Fibroblast of skin of right quadriceps (primary cell): ENCODE data around the gene GALNT1.
A peak's percentile ranks its signal among the peaks of the same experiment; 100 is the strongest.
"Not testable (repeated sequence)": the region's sequence is repeated elsewhere in the genome, so short reads cannot be mapped to it uniquely, and the experiment has no call there.

Source experiments
- DNase-seq: peaks from one replicate; pipeline ENCODE4 v3.0.0-alpha.2; 2013

GALNT1 gene

GRCh38 chr18:35581546-35581897 lies at the start of gene GALNT1:
TSS of gene GALNT1 (plus strand) at chr18:35581740. CDS start at chr18:35654663, 72,923 bp downstream.
- DNase-seq: peak; percentile 20

GRCh38 chr18:35533916-35534405 lies 47.6 kb upstream of the GALNT1 start:
- DNase-seq: no peak

DNA sequence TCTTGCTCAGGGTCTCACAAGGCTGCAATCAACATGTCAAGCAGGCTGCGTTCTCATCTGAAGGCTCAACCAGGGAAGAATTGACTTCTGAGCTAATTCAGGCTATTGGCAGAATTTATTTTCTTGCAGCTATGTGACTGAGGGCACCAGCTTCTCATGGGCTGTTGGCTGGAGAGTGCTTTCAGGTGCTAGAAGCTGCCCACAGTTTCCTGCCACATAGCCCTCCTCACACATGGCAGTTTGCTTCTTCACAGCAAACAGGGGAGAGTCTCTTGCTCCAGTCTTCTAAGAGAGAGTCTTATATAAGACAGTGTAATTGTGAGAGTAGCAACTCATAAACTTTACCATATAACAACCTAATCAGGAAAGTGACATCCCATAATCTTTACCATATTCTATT lies 46.2 kb upstream of the GALNT1 start:
- no peak for DNase-seq

GRCh38 chr18:35542356-35542755 lies 39.2 kb upstream of the GALNT1 start:
- no peak for DNase-seq

GRCh38 chr18:35547008-35547605 lies 34.4 kb upstream of the GALNT1 start:
- no peak for DNase-seq

- no peak for DNase-seq
Observed at GRCh38 chr18:35549564-35549963, 32.0 kb upstream of the GALNT1 start.

DNA sequence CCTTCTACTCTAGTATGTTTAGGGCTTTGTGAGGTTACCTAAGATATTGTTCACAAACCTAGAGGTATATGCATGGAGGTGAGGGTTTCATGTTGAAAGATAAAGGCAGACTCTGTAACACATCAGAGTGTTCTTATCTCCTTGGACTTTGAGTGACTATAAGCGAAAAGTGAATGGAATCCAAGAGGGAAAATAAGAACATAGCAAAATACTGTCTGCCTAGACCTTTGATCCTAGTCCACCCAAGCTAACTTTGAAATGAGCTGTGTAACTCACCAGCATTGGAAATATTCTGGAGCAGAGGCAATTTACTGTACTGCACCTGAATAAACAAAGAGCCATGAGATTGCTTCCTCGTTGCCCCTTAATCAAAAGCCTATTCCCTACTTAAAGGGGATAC lies 28.2 kb upstream of the GALNT1 start:
- no peak for DNase-seq

DNA sequence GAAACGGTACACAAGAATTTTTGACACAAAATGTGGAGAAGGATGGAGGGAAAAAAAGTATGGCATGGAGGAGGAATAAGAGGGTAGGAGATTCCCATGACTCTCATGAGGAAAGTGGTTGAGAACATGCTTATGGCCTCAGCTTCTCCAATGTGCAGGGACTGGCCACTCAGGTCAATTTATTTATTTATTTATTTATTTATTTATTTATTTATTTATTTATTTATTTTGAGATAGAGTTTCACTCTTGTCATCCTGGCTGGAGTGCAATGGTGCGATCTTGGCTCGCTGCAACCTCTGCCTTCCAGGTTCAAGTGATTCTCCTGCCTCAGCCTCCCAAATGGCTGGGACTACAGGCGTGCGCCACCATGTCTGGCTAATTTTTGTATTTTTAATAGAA lies 26.0 kb upstream of the GALNT1 start:
- DNase-seq: not testable (repeated sequence)

DNA sequence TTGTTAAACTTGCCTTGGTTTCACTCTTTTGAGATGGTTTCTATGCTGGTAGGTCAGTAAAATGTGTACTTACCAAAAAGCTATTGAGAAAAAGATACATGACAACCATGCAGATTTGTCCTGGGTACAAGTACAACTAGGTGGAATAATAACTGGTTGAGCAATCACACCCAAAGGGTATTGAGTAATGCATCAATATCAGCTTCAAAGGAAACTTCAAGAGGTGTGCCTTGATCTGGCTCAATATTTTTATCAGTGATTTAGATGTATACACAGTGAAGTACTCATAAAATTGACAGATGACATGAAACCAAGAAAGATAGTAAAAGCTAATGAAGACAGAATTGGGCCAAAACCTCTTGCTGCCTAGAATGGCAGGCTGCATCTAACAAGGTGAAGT lies 21.7 kb upstream of the GALNT1 start:
- no peak for DNase-seq

DNA sequence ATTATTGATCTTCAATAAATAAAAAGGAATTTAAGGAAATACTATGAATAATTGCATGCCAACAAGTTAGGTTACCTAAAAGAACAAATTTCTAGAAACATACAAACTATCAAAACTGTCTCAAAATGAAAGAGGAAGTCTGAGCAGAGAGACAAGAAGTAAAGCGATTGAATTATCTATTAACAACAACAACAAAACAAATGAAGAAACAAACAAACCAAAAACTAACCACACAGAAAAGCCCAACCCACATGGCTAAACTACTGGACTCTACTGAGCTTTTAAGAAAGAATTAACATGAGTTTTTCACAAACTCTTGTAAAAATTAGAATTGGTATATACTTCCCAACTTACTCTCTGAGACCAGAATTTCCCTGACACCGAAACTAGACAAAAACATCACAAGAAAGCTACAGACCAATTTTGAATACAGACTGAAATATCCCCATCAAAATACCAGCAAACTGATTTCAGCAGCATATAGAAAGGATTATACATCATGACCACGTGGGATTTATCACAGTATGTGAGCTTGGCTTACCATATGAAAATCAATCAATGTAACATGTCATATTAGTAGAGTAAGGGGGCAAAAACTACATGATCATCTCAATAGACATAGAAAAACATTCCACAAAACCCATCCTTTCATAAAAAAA lies 16.6 kb upstream of the GALNT1 start:
- DNase-seq: no peak

DNA sequence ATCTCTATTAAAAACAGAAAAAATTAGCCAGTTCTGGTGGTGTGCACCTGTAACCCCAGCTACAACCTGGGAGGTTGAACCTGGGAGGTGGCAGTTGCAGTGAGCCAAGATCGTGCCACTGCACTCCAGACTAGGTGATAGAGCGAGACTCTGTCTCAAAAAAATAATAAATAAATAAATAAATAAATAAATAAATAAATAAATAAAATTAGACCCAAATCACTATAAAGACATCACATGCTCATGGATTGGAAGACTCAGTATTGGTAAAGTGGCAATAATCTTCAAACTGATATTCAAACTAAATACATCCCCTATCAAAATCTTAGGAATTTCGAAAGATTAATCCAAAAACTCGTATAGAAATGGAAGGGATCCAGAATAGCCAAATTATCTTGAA lies 15.5 kb upstream of the GALNT1 start:
- DNase-seq: no peak

DNA sequence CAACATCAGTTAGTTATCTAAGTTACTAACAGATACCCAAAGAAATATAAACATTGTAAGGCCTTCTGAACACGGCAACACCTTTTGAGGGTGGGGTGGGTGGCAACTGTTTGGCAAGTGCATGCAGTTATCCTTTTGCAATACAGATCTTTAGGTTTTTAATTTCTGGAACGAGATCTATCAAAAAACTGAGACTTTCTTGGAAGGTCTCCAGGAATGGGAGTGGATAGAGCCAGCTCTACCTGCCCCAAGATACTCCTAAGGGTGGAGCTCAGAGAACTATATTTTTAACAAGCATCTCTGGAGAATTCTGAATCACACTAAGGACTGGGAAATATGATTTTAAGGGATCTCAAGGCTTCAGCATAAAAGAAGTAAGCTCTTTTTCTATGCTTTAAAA lies 11.4 kb upstream of the GALNT1 start:
- no peak for DNase-seq

GRCh38 chr18:35571138-35571537 lies 10.4 kb upstream of the GALNT1 start:
- DNase-seq: no peak

- no peak for DNase-seq
Observed at GRCh38 chr18:35572644-35573043, 8.9 kb upstream of the GALNT1 start.

GRCh38 chr18:35573531-35573930 lies 8.0 kb upstream of the GALNT1 start:
- DNase-seq: no peak

GRCh38 chr18:35576240-35576845 lies 5.2 kb upstream of the GALNT1 start:
- DNase-seq: not testable (repeated sequence)

DNA sequence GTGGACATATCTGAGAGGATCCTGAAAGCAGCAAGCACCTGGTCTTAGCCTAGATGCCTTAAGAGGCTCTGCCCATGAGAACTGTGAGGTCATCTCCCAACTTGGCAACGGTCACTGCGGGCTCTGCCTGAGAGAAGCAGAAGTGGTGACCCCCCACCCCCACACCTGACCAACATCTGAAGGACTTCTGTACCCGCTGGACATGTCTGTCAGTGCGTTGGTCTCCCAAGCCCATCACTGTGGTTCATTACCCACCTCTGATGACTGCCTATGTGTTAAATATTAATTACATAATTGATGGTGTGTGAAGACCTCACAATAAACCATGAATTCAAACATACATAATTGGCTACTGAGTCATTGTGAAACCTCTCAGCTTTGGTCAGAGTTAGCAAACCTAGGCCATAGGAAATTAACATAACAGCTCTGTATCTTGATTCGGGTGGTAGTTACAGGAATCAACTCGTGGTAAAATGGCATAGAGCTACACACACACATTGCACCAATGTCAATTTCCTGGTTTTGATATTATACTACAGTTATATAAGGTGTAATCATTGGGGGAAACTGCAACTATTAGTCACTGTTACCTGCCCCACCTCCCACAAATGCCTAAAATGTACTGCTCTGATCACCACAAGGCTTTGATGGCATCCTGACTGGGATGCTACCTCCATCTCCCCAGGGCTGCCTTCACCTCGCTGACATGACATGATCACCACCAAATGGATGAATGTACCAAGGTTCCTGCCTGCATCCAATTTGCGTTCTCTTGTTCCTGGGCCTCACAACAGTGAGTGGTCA lies 4.3 kb upstream of the GALNT1 start:
- no peak for DNase-seq

GRCh38 chr18:35578481-35578880 lies 3.1 kb upstream of the GALNT1 start:
- DNase-seq: no peak

DNA sequence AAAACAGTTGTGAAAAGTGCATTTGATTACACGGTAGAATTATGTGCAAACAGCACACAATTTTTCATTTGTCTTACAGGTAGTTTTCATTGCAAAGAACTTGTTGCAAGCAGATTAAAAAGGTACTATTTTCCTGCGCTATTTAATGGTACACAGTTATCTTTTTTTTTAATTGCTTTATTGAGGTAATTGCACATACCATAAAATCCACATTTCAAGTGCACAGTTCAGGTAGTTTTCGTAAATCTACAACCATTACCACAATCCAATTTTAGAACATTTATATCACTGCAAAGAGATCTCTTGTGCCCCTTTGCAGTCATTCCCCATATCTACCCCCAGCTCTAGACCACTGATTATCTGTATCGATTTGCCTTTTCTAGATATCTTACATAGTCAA lies 2.6 kb upstream of the GALNT1 start:
- no peak for DNase-seq

DNA sequence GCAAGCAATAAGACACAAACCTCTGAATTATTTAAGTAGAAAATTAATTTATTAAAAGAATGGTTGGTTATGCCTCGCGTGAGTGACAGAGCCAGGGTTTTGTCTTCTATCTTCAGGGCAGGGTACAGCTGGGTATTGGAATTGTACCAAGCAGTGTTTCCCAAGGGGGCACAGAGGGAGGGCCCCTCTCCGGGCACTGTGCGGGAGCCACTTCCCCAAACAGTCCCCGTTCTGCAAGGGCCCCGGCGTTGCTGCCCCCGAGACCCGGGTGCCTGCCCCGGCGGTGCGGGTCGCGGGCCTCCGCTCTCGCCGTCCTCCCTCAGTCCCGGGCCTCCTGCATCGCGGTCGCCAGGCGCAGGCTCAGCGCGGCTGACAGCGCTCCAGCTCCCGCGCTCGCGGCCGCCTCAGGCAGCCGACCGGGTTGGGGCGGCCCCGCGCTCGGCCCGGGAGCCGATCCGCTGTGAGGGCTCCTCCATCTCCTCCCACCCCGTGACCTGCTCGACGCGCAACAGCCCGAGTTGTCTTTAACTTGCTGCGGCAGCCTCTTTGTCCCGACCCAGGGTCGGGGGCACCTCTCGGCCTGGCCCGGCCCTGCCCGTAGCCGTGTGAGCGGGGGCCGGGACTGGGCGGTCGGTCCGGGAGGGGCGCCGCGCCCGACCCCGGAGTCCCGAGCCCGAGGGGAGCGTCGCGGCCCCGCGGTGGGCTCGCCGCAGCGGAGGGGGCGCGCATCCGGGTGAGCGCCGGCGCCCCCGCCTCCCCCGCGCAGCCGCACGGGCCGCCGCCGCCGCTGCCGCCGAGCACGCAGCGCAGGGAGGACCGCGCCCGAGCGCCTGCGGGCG lies 620 bp upstream of the GALNT1 start:
- DNase-seq: peak; percentile 57

DNA sequence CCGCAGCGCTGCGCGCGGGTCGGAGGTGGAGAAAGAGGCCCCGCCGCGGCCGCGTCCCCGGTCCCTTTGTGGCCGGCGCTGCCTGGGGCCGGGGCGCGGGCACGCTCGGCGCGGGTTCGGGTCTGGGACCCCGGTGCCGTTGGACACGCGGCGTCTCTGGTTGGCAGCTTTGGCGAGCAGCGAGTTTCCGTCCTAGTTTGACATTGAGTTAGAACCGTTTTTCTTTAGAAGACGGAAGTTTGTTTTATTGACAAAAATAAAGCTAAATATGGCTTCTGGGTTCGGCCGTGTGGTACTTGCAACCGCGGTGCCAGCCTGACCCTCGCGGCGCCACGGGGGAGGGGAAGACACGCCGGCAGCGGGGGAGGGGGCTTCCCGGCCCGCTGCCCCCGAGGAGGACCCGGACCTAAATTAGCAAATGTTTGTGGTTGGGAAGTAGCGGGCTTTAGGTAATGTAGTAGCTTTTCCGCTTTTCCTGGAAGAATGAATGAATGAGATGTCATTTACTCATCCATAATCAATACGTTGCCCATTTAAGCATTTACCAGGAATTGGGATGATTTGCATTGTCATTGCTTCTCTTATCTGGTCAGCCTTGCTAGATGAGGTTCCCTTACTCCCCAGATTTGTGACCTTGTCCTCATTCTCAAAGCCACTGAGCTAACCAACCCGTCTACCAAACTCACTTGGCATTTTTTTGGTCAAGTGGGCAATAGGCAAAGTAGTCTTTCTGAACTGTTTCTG lies 530 bp downstream of the GALNT1 start:
- DNase-seq: peak; percentile 4
